ENCODE results near the gene PARP16.

DNA sequence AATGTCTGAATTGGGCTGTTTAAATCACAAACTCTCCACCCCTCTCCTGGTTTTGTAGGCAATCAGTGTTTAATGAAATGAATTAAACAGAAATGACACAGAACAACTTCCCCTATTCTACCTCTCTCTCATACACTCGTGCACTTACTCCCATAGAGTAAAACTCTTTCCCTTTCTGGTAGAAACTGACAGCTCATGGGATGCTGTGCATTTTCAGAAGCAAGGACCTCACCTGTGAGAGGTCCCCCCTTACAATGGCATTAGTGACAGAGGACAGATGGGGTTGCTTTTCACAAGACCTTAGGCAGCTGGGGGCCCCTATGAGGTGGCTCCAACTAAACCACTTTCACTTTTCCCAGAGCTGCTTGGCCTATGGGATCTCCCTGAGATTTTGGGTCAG, 31.9 kb downstream of the PARP16 start:
- no peak for TF ChIP-seq POLR2A (IDR thresholded peaks at IDR 0.05)
- TF ChIP-seq, protein P1, sequence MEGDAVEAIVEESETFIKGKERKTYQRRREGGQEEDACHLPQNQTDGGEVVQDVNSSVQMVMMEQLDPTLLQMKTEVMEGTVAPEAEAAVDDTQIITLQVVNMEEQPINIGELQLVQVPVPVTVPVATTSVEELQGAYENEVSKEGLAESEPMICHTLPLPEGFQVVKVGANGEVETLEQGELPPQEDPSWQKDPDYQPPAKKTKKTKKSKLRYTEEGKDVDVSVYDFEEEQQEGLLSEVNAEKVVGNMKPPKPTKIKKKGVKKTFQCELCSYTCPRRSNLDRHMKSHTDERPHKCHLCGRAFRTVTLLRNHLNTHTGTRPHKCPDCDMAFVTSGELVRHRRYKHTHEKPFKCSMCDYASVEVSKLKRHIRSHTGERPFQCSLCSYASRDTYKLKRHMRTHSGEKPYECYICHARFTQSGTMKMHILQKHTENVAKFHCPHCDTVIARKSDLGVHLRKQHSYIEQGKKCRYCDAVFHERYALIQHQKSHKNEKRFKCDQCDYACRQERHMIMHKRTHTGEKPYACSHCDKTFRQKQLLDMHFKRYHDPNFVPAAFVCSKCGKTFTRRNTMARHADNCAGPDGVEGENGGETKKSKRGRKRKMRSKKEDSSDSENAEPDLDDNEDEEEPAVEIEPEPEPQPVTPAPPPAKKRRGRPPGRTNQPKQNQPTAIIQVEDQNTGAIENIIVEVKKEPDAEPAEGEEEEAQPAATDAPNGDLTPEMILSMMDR (IDR thresholded peaks at IDR 0.05): no peak

All from uterus (tissue), 2 donors.